ENCODE data around the gene JADE3. TPM values are rescaled to one million over a fixed set of nuclear protein-coding genes. Genes with fewer than 3 reads are reported as not detected.

The JADE3 gene
- total RNA-seq = 1 to 10 TPM in 3 of 5 donors, under 1 TPM in 2; 0.21 to 1.3 (median 1.0) TPM
- total RNA-seq (2013) = 0.26 TPM
- total RNA-seq = 0.04 to 2.2 (median 1.0) reads per million in 29 experiments

DNA sequence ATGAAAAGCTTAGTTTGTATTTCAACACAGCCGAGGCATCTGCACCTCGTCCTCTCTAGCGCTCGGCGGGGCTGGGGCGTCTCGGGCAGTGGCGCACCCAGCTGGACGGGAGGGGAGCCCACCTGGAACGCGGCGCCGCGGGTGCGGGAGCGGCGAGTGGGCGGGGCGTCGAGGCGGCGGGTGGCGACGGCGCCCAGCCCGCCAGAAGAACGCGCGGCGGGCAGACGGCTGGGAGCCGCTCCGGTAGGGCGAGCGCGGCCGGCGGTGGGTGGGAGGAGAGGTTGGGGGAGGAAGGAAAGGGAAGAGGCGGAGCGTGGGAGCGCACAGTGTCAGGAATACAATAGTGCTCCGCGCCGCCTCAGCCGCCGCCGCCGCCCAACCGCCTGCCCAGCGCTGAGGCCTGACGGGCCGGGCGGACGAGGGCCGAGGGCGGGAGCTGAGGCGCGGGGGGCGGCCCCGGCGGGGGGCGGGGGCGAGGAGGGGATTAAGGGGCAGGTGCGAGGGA is at the start of gene JADE3:
JADE3 (plus strand) TSS at position 324 of the 505 bp plus-strand sequence. CDS start 72,474 bp downstream, outside the sequence.
- Histone ChIP-seq H3K4me1 (ENCODE audit: control insufficient read depth in 1 of 2, extremely low read depth in 1 of 2, insufficient read depth in 2 of 2, low read length in 2 of 2) (peaks cover 0 to 12% of the 10 kb centered on the region in 2 experiments), H3K27me3 (replicated peaks in 1 of 2; ENCODE audit: control insufficient read depth in 2 of 2, extremely low read depth in 1 of 2, insufficient read depth in 2 of 2, low read length in 1 of 2) (peaks cover 0 to 17% of the 10 kb centered on the region in 2 experiments), H3K27ac (ENCODE audit: low read length) (no peak within 1 kb of the TSS), H3K36me3 (ENCODE audit: control insufficient read depth in 2 of 2, extremely low read depth in 1 of 2, insufficient read depth in 1 of 2, low read length in 1 of 2) (no peaks in the 10 kb centered on the region), H3K4me3 (ENCODE audit: control insufficient read depth in 1 of 2, extremely low read depth in 1 of 2, low read length in 1 of 2) (peak within 1 kb of the TSS; percentile 45 to 80), H3K9me3 (no peaks in the 10 kb centered on the region)
- Mint-ChIP-seq H3K27me3 (peaks cover 20 to 27% of the 10 kb centered on the region in 2 donors), H3K27ac (no peak within 1 kb of the TSS), H3K4me1 (peaks cover 0 to 13% (median 7%) of the 10 kb centered on the region in 3 donors), H3K4me3 (peak within 1 kb of the TSS; percentile 68 to 75 (median 71)), H3K36me3 (no peaks in the 10 kb centered on the region), H3K9me3 (no peaks in the 10 kb centered on the region)
- CTCF ChIA-PET = no interaction called here
- ATAC-seq (replicated peaks in 1 of 4) (peak; percentile 58 to 77 (median 62)), DNase-seq (peak in 13 of 35 experiments; percentile 0 to 40 (median 9))
- POLR2A ChIA-PET = no interaction called here
- whole genome bisulfite sequencing (ENCODE audit: insufficient coverage) = 0% methylated on average over 17 of the region's 64 CpGs

DNA sequence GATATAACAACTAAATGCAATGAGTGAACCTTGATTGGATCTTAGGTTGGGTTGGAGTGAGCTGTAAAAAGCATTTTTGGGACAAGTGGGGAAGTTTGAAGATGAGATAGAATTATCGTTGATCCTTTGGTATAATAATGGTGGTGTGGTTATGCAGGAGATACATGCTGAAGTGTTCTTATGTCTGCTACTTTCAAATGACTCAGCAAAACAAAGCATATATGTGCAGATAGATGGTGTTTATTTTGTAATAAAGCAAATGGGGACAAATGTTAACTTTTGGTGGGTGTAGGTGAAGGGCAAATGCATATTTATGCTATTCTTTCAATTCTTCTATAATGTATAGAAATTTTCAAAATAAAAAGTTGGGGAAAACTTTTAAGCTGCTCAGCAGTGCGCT is 49.1 kb upstream of the JADE3 start:
- H3K27ac Mint-ChIP-seq = peak overlapping the region in 1 of 2 donors; percentile 7
- CTCF ChIA-PET = no interaction called here
- no CpG with 5 or more reads among the region's 2 CpGs for WGBS (ENCODE audit: insufficient coverage)

DNA sequence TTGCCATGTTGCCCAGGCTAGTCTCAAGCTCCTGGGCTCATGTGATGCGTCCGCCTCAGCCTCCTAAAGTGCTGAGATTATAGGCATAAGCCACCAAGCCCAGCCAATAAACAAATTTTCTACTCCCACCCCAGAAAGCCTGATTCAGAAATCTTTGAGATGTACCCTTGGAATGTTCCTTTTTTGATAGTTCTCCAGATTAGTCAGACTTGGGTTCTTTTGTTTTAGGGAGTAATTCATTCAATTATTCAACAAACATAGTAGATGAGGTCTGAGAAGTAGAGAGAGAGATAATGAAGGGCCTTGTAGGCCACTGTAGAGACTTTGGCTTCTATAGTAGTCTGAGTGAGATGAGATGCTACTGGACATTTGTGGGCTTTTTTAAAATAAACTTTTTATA is 47.6 kb upstream of the JADE3 start:
- DNase-seq (no peak), ATAC-seq (replicated peaks in 1 of 4) (no peak)
- Histone ChIP-seq H3K27ac (ENCODE audit: low read length) (no peak overlapping the region), H3K36me3 (ENCODE audit: control insufficient read depth in 2 of 2, extremely low read depth in 1 of 2, insufficient read depth in 1 of 2, low read length in 1 of 2) (peaks cover 0 to 2% of the 10 kb centered on the region in 2 donors), H3K4me3 (ENCODE audit: control insufficient read depth in 1 of 2, extremely low read depth in 1 of 2, low read length in 1 of 2) (no peak overlapping the region), H3K27me3 (replicated peaks in 1 of 2; ENCODE audit: control insufficient read depth in 2 of 2, extremely low read depth in 1 of 2, insufficient read depth in 2 of 2, low read length in 1 of 2) (no peaks in the 10 kb centered on the region), H3K9me3 (no peaks in the 10 kb centered on the region), H3K4me1 (ENCODE audit: control insufficient read depth in 1 of 2, extremely low read depth in 1 of 2, insufficient read depth in 2 of 2, low read length in 2 of 2) (no peaks in the 10 kb centered on the region)
- Mint-ChIP-seq H3K27ac (no peak overlapping the region), H3K36me3 (peaks cover 46% of the 10 kb centered on the region), H3K27me3 (peaks cover 0 to 4% of the 10 kb centered on the region in 2 donors), H3K4me3 (no peak overlapping the region), H3K9me3 (no peaks in the 10 kb centered on the region), H3K4me1 (no peaks in the 10 kb centered on the region)
- POLR2A ChIA-PET = no interaction called here
- WGBS (ENCODE audit: insufficient coverage) = no CpG with 5 or more reads among the region's 2 CpGs
- CTCF ChIA-PET = no interaction called here

More for the DNA sequence above, 49.1 kb upstream of the JADE3 start:
- Histone ChIP-seq H3K9me3 (no peaks in the 10 kb centered on the region), H3K27me3 (replicated peaks in 1 of 2; ENCODE audit: control insufficient read depth in 2 of 2, extremely low read depth in 1 of 2, insufficient read depth in 2 of 2, low read length in 1 of 2) (no peaks in the 10 kb centered on the region), H3K4me3 (ENCODE audit: control insufficient read depth in 1 of 2, extremely low read depth in 1 of 2, low read length in 1 of 2) (no peak overlapping the region), H3K4me1 (ENCODE audit: control insufficient read depth in 1 of 2, extremely low read depth in 1 of 2, insufficient read depth in 2 of 2, low read length in 2 of 2) (no peaks in the 10 kb centered on the region), H3K36me3 (ENCODE audit: control insufficient read depth in 2 of 2, extremely low read depth in 1 of 2, insufficient read depth in 1 of 2, low read length in 1 of 2) (peaks cover 0 to 2% of the 10 kb centered on the region in 2 donors), H3K27ac (ENCODE audit: low read length) (no peak overlapping the region)
- Mint-ChIP-seq H3K9me3 (no peaks in the 10 kb centered on the region), H3K27me3 (peaks cover 0 to 4% of the 10 kb centered on the region in 2 donors), H3K4me1 (no peaks in the 10 kb centered on the region), H3K36me3 (peaks cover 46% of the 10 kb centered on the region), H3K4me3 (no peak overlapping the region)
- POLR2A ChIA-PET = no interaction called here
- no peak for DNase-seq
- no peak for ATAC-seq (replicated peaks in 1 of 4)

DNA sequence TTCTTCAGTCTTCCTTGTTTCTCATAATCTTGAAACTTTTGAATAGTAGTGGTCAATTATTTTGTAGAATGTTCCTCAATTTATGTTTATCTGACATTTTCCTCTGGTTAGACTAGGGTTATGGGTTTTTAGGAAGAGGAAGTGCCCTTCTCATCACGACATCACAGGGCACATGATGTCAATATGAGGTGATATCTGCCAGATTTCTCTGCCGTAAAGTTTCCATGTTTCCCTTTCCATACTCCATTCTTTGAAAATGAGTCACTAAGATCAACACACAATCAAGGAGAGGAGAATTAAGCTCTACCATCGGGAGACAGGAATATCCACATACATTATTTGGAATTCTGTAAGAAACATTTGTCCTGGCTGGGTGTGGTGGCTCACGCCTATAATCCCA is 46.9 kb upstream of the JADE3 start:
- DNase-seq = no peak
- ATAC-seq (replicated peaks in 1 of 4) = no peak
- Mint-ChIP-seq H3K4me3 (no peak overlapping the region), H3K27ac (no peak overlapping the region), H3K36me3 (peaks cover 46% of the 10 kb centered on the region), H3K4me1 (no peaks in the 10 kb centered on the region), H3K27me3 (peaks cover 0 to 4% of the 10 kb centered on the region in 2 donors), H3K9me3 (no peaks in the 10 kb centered on the region)
- H3K4me1 ChIP-seq (ENCODE audit: control insufficient read depth in 1 of 2, extremely low read depth in 1 of 2, insufficient read depth in 2 of 2, low read length in 2 of 2) = no peaks in the 10 kb centered on the region
- no peak overlapping the region for H3K4me3 ChIP-seq (ENCODE audit: control insufficient read depth in 1 of 2, extremely low read depth in 1 of 2, low read length in 1 of 2)
- H3K36me3 ChIP-seq (ENCODE audit: control insufficient read depth in 2 of 2, extremely low read depth in 1 of 2, insufficient read depth in 1 of 2, low read length in 1 of 2) = peaks cover 0 to 2% of the 10 kb centered on the region in 2 donors
- no peaks in the 10 kb centered on the region for H3K27me3 ChIP-seq (replicated peaks in 1 of 2; ENCODE audit: control insufficient read depth in 2 of 2, extremely low read depth in 1 of 2, insufficient read depth in 2 of 2, low read length in 1 of 2)
- POLR2A ChIA-PET = interaction anchor here in 1 of 2 donors (0.7 kb wide), 1 partner anchor 1604 kb away, joined by 7 read pairs; no protein-coding TSS in a partner anchor
- H3K27ac ChIP-seq (ENCODE audit: low read length) = no peak overlapping the region
- WGBS (ENCODE audit: insufficient coverage) = no CpG with 5 or more reads among the region's 4 CpGs
- CTCF ChIA-PET = no interaction called here
- H3K9me3 ChIP-seq = no peaks in the 10 kb centered on the region

DNA sequence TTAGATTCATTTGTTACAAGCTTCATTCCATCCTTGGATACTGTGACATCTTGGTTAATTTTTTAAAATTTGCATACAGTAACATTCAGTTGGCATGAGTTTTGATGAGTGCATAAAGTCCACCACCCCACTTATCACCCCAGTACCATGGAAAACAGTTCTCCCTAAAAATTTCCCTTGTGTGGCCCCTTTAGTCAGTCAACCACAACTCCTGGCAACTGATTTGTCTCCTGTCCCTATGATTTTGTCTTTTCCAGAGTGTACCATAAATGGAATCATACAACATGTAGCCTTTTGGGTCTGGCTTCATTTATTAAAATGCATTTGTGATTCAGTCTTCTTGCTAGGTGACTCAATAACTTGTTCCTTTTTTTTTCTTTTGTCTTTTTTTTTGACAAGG is 45.5 kb upstream of the JADE3 start:
- no peak for ATAC-seq (replicated peaks in 1 of 4)
- POLR2A ChIA-PET = no interaction called here
- Histone ChIP-seq H3K27me3 (replicated peaks in 1 of 2; ENCODE audit: control insufficient read depth in 2 of 2, extremely low read depth in 1 of 2, insufficient read depth in 2 of 2, low read length in 1 of 2) (no peaks in the 10 kb centered on the region), H3K27ac (ENCODE audit: low read length) (no peak overlapping the region), H3K4me3 (ENCODE audit: control insufficient read depth in 1 of 2, extremely low read depth in 1 of 2, low read length in 1 of 2) (no peak overlapping the region), H3K36me3 (ENCODE audit: control insufficient read depth in 2 of 2, extremely low read depth in 1 of 2, insufficient read depth in 1 of 2, low read length in 1 of 2) (no peaks in the 10 kb centered on the region), H3K4me1 (ENCODE audit: control insufficient read depth in 1 of 2, extremely low read depth in 1 of 2, insufficient read depth in 2 of 2, low read length in 2 of 2) (no peaks in the 10 kb centered on the region), H3K9me3 (no peaks in the 10 kb centered on the region)
- no peak for DNase-seq
- Mint-ChIP-seq H3K4me1 (no peaks in the 10 kb centered on the region), H3K36me3 (peaks cover 40% of the 10 kb centered on the region), H3K9me3 (no peaks in the 10 kb centered on the region), H3K27me3 (peaks cover 0 to 4% of the 10 kb centered on the region in 2 donors), H3K4me3 (no peak overlapping the region), H3K27ac (no peak overlapping the region)
- CTCF ChIA-PET = no interaction called here

DNA sequence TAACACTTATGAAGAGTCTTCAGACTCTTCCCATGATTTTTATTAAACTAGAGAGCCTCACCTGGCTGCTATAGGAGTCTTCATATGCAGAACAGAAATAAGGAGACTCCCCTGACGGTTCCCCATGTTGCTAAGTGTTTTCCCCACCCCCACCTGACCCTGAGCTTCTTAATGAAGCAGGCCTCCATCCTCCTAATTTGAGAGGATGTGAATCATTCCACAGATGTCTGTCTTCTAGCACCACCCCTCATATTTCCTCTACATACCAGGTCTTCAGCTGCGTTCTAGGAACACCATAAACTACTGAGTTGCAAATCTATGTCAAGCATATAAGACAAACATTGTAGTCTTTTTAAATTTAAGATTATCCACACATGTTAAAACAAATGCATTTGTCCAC is 38.5 kb upstream of the JADE3 start:
- H3K4me1 ChIP-seq (ENCODE audit: control insufficient read depth in 1 of 2, extremely low read depth in 1 of 2, insufficient read depth in 2 of 2, low read length in 2 of 2) = no peaks in the 10 kb centered on the region
- Mint-ChIP-seq H3K9me3 (no peaks in the 10 kb centered on the region), H3K4me3 (no peak overlapping the region), H3K27me3 (no peaks in the 10 kb centered on the region), H3K4me1 (peaks cover 0 to 3% (median 0%) of the 10 kb centered on the region in 3 donors), H3K36me3 (peaks cover 8% of the 10 kb centered on the region), H3K27ac (no peak overlapping the region)
- DNase-seq (no peak), ATAC-seq (replicated peaks in 1 of 4) (no peak)
- H3K27ac ChIP-seq (ENCODE audit: low read length) = no peak overlapping the region
- ChIA-PET CTCF (no interaction called here), POLR2A (no interaction called here)
- no peaks in the 10 kb centered on the region for H3K36me3 ChIP-seq (ENCODE audit: control insufficient read depth in 2 of 2, extremely low read depth in 1 of 2, insufficient read depth in 1 of 2, low read length in 1 of 2)
- no peaks in the 10 kb centered on the region for H3K9me3 ChIP-seq
- no peaks in the 10 kb centered on the region for H3K27me3 ChIP-seq (replicated peaks in 1 of 2; ENCODE audit: control insufficient read depth in 2 of 2, extremely low read depth in 1 of 2, insufficient read depth in 2 of 2, low read length in 1 of 2)
- WGBS (ENCODE audit: insufficient coverage) = no CpG with 5 or more reads among the region's 2 CpGs
- no peak overlapping the region for H3K4me3 ChIP-seq (ENCODE audit: control insufficient read depth in 1 of 2, extremely low read depth in 1 of 2, low read length in 1 of 2)

DNA sequence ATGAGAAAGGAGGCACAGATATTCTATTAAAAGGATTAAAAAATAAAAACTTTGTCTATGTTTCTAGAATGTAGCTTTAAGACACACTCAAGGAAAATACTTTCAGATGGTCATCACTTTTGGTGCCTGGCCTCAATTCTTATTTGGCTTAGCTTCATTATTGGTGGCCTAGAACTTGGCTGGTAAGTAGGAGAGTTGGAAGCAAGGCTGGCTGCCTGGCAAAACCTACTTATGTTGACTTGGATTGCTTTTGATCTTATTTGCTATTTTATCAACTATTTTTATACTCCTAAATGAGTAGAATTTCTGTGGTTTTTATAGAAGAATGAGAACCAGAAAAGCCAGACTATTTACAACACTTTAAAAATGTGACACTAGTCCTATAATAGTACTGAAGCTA is 35.3 kb upstream of the JADE3 start:
- no peaks in the 10 kb centered on the region for H3K9me3 ChIP-seq
- no peak overlapping the region for H3K4me3 ChIP-seq (ENCODE audit: control insufficient read depth in 1 of 2, extremely low read depth in 1 of 2, low read length in 1 of 2)
- Mint-ChIP-seq H3K36me3 (peaks cover 11% of the 10 kb centered on the region), H3K4me3 (no peak overlapping the region), H3K27ac (no peak overlapping the region), H3K9me3 (no peaks in the 10 kb centered on the region), H3K27me3 (no peaks in the 10 kb centered on the region), H3K4me1 (peaks cover 0 to 3% (median 0%) of the 10 kb centered on the region in 3 donors)
- H3K4me1 ChIP-seq (ENCODE audit: control insufficient read depth in 1 of 2, extremely low read depth in 1 of 2, insufficient read depth in 2 of 2, low read length in 2 of 2) = no peaks in the 10 kb centered on the region
- ChIA-PET CTCF (no interaction called here), POLR2A (no interaction called here)
- no peaks in the 10 kb centered on the region for H3K27me3 ChIP-seq (replicated peaks in 1 of 2; ENCODE audit: control insufficient read depth in 2 of 2, extremely low read depth in 1 of 2, insufficient read depth in 2 of 2, low read length in 1 of 2)
- no peaks in the 10 kb centered on the region for H3K36me3 ChIP-seq (ENCODE audit: control insufficient read depth in 2 of 2, extremely low read depth in 1 of 2, insufficient read depth in 1 of 2, low read length in 1 of 2)
- DNase-seq (no peak), ATAC-seq (replicated peaks in 1 of 4) (no peak)
- H3K27ac ChIP-seq (ENCODE audit: low read length) = no peak overlapping the region
